GM12864 (cell line): ENCODE results near the gene CDC42SE1.

Experiments
- DNase-seq: peaks from one replicate; pipeline ENCODE4 v3.0.0-alpha.2; 2011; ENCODE audit warnings: low read depth
- H3K4me3 ChIP-seq: 2 replicates; pipeline ENCODE4 v1.5.1; 2011; ENCODE audit warnings: mild to moderate bottlenecking, low read depth, low read length, control low read depth
- CTCF ChIP-seq: IDR thresholded peaks from 2 replicates; pipeline ENCODE4 v1.5.1; 2011; ENCODE audit warnings: low read depth, mild to moderate bottlenecking, moderate library complexity, low read length, control low read depth, inconsistent platforms; ENCODE audit errors: missing control alignments

CDC42SE1 gene

GRCh38 chr1:151024540-151025146 lies 34.8 kb downstream of the CDC42SE1 start:
- peak; percentile 39 for DNase-seq
- H3K4me3 ChIP-seq: no peak overlapping the region
- peak; percentile 81 for TF ChIP-seq CTCF

- no peak for DNase-seq
- TF ChIP-seq CTCF: no peak
- H3K4me3 ChIP-seq: no peak overlapping the region
These were observed 45.9 kb downstream of the CDC42SE1 start for GRCh38 chr1:151013518-151013917.

GRCh38 chr1:151012684-151013471 lies 46.5 kb downstream of the CDC42SE1 start:
- H3K4me3 ChIP-seq: no peak overlapping the region
- no peak for DNase-seq
- TF ChIP-seq CTCF: no peak

GRCh38 chr1:151011154-151011850 lies 48.1 kb downstream of the CDC42SE1 start:
- no peak overlapping the region for H3K4me3 ChIP-seq
- no peak for TF ChIP-seq CTCF
- no peak for DNase-seq

- no peak for DNase-seq
- TF ChIP-seq CTCF: no peak
- no peak overlapping the region for H3K4me3 ChIP-seq
These were observed 49.1 kb downstream of the CDC42SE1 start for GRCh38 chr1:151010346-151010726.

GRCh38 chr1:151009674-151010345 lies 49.6 kb downstream of the CDC42SE1 start:
- TF ChIP-seq CTCF: no peak
- no peak overlapping the region; the same call in 1 of the 2 replicates for H3K4me3 ChIP-seq
- no peak for DNase-seq
